GM21723 (cell line): ENCODE measurements around the gene DBR1.
"Not testable (repeated sequence)": the region's sequence is repeated elsewhere in the genome, so short reads cannot be mapped to it uniquely, and the experiment has no call there.

Source experiments
- ATAC-seq: cut with Tn5 transposase; IDR thresholded peaks from one replicate; pipeline ENCODE4 v1.9.1; 2021; ENCODE audit warnings: mild to moderate bottlenecking, moderate library complexity; ENCODE audit not compliant: unreplicated experiment

Gene DBR1

DNA sequence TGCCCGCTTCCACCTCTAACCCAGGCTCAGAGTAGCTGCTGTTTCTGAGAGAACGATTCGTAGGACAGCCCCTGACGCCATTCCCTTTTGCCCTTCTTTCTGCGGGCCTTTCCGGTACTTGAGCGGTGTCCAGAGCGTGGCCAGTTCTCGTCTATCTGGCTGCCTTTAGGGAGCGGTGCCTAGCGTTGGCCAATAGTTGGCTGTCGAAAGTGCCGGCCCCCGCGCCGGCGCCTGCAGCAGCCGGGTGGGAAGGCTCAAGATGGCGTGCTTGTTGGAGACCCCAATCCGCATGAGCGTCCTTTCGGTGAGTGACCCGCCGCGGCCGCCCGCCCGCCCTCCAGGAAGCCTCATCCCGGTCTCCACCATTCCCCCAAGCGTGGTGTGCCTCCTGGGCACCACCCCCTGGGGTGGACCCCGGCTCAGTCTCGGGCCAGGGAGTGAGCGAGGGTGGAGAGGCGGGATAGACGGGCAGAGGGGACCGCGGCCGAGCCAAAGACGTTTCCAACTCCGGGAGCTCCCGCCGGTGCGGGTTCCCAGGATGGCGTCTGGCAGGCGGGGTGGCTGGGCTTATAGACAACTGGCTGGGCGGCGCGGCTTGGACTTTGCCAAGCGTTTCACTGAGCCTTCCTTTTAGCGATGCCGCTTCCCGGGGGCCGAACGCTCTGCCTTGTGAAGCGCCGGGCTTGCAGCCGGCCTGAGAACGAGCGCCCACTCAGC is 12.7 kb upstream of the DBR1 start, which contains the start of gene ARMC8:
TSS of gene ARMC8 (plus strand) at position 6 of the 717 bp plus-strand sequence. CDS start at position 260, 254 bp downstream.
- peak; percentile 62 for ATAC-seq

- peak; percentile 90 for ATAC-seq
Measured at GRCh38 chr3:138186803-138187295, 12.1 kb upstream of the DBR1 start.

DNA sequence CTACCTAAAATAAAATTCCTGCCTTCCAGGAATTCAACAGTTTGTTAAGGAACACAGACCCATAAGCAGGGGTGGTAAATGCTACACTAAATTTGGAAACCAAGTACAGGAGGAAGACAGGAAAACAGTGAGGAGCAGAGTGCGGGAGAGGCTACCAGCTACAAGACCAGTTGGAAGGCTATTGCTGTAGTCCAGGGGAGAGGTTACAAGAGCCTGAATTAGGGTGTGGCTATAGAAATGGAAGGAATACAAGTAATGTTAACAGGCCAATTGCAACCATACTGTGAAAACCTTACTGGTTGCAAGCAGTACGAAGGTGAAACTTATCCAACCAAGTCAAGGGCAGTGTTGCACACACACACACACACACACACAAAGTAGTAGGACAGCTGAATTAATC is 11.5 kb upstream of the DBR1 start:
- no peak for ATAC-seq

DNA sequence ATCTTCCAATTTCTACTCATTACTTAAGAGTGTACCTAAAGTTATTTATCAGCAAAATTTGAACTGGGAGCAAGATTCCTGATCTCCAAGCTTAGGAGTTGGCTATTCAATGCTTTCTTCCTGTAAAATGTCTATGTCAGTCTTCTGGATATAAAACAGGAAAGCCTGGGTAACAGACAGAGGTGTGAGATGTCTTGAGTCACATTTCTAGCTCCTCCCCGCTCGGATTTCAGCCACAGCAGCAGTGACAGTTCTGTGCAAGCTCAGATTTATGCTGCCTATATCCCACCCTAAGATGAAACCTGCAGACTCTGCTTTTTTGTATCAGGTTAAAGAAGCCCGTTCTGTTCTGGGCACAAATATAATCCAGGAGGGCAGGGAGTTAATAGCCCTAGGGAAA is 10.3 kb upstream of the DBR1 start:
- no peak for ATAC-seq

DNA sequence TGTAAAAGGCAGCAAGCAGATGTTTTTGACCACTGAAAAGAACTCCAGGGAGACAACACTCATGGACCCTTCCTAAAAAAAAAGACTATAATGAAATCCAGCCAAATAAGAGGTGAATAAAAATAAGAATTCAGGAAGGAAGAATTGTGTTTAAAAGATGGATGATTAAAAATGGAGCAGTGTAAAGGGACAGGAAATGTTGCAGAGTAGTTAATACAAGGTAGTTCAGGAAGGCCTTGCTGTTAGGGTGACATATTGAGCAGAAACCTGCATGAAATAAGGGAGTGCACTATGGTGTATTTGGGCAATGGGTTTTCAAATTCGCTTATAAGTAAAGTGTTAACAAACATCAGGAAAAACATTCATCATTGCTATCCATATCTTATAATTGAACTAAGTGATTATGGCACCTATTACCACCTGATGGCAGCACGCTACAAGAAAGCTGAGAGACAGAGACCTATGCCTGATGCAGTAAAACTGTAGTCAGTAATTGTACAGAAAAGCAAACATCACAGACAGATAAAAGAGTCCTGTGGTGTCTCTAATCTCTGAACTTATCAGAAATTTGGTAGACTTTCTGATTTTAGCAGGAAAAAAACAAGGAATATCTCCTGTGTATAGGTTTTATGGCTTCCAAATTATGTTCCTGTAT is 5.8 kb upstream of the DBR1 start:
- ATAC-seq = peak; percentile 85

DNA sequence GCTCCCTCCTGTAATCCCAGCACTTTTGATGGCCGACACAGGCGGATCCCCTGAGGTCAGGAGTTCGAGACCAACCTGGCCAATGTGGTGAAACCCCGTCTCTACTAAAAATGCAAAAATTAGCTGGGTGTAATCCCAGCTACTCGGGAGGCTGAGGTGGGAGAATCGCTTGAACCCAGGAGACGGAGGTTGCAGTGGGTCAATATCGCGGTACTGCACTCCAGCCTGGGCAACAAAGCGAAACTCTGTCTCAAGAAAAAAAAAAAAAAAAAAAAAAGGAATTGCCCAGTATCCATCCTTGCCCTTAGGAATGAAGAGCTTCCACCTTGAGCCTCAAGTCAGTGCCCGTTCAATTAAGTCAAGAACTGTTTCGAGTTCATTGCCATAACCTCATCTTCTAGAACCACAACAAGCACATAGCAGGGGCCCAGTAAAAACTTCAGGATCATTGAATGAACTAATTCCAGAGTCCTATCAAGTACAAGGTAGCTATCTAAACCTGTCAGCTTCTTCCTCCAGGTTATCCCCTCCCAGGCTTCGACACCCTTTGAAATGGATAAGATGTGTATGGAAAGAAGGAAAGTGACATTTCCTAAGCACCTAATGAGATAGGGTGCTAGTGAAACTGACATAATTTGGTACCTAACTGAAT is 826 bp downstream of the DBR1 start:
- no peak for ATAC-seq

DNA sequence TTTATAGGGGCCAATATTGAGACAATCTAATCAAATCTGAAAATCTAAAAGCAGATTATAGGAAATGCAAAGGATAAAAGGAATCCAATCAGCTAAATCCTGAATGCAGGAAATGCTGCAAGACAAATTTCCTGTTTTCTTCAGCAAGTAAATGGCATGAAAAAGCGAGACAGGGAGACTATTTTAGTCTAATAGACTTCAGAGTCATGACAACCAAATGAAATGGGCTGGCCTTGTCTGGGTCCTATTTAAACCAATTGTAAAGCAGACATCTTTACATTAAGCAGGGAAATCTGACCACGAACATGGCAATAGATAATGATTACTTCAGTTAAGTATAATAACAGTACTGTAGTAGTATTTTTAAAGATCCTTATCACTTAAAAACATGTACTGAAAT is 2.1 kb downstream of the DBR1 start:
- no peak for ATAC-seq

DNA sequence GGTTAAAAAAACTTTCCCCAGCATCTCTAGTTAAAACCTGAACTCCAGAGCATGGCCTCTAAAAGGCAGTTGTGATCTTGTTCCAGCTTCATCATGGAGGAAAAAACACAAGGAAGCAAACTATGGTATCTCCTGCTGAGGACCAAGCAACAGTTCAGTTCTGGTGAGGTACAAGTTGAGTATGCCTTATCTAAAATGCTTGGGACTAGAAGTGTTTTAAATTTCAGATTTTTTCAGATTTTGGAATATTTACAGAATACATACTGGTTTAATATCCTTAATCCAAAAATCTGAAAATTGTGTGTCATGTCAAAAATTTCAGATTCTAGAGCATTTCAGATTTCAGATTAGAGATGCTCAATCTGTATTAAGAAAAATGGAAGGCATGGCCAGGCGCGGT is 9.7 kb downstream of the DBR1 start:
- ATAC-seq = no peak

DNA sequence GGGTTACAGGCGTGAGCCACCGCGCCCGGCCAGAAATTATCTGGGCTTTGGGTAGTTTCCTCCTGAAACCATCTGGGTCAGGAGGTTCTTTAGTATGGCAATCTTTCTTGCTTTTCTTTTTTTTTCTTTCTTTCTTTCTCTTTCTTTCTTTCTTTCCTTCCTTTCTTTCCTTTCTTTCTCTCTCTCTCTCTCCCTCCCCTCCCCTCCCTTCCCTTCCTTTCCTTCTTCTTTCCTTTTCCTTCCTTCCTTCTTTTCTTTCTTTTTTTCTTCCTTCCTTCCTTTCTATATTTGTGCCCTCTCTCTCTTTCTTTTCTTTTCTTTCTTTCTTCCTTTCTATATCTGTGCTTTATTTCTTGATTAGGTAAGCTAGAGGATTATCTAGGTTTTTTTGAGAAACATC is 17.0 kb downstream of the DBR1 start:
- no peak for ATAC-seq

DNA sequence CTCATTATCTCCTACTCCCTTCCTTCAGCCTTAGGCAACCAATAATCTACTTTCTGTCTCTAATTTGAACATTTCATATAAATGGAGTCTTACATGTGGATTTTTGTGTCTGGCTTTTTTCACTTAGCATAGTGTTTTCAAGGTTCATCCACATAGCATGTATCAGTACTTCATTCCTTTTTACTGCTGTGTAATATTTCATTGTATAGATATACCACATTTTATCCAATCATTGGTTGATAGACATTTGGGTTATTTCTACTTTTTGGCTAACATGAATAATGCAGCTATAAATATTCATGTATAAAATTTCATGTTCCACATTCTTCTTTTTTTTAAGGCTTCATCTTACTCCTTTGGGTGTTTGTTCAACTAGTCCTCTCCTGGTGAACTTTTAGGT is 20.2 kb downstream of the DBR1 start:
- ATAC-seq = no peak

DNA sequence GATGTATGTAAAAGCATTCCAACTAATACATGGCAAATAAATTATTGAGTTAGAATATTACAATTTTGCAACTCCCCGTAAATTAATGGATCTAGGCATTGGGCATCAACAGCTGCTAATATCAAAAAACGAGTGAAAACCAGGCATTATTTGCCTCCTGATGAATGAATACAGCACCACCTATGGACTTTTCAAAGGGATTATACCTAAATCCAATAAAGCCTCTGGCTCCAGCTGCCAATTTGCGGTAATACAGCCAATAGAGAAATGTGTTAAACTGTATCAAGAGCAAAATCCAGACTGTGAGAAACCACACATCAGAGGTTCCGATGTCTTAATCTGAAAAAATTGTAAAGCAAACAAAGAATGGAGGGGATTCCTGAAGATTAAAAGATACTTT is 26.2 kb downstream of the DBR1 start:
- ATAC-seq = no peak

DNA sequence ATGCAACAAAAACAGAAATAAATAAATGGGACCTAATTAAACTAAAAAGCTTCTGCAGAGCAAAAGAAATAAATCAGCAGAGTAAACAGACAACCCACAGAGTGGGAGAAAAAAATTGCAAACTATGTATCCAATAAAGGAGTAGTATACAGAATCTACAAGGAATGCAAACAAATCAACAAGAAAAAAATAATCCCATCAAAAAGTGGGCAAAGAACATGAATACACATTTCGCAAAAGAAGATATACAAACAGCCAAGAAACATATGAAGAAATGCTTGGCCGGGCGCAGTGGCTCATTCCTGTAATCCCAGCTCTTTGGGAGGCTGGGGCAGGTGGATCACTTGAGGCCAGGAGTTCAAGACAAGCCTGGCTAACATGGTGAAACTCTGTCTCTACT is 32.5 kb downstream of the DBR1 start:
- not testable (repeated sequence) for ATAC-seq

- no peak for ATAC-seq
Measured at GRCh38 chr3:138140940-138141339, 33.8 kb downstream of the DBR1 start.

GRCh38 chr3:138139691-138140090 is 35.0 kb downstream of the DBR1 start:
- no peak for ATAC-seq

DNA sequence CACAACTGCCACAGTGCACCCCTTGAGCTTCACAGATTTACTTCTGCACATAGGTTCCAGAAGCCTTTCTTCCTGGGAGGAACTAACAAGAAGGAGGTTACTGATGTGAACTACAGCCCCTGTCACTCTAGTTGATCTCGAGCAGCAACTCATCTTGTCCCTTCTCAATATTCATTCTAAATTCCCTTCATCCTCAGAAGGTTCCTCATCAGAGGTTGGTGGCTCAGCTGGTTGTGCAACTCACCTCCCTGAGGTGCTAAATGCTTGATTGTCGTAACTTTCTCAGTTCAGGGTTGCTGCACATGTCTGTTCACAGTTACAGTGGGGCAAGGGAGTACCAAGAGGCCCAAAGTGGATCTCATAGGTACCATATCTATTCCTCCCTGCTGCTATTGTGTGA is 36.9 kb downstream of the DBR1 start:
- no peak for ATAC-seq

- ATAC-seq = no peak
Measured at GRCh38 chr3:138136201-138136600, 38.5 kb downstream of the DBR1 start.

DNA sequence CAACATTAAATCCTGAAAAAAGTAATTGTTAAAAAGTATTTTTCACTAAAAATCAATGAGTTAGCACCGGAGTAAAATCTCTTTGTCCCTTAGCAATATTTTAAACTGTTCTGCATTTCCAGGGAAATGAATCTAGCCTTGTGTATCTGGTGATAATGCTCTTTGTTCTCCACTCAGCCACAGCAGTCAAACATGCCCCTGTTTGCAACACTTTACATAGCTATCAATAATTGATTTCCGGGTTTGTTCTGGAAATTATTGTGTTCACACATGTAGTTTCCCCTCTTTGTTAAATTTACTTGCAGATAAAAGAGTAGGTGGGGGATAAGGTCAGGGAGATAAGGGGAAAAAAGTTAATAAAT is 38.9 kb downstream of the DBR1 start:
- ATAC-seq = no peak

- ATAC-seq = no peak
Measured at GRCh38 chr3:138135146-138135832, 39.4 kb downstream of the DBR1 start.

- no peak for ATAC-seq
Measured at GRCh38 chr3:138132239-138132638, 42.5 kb downstream of the DBR1 start, which contains the start of gene A4GNT. Gene A4GNT (minus strand): TSS chr3:138132390. CDS start chr3:138131256, 1,134 bp downstream.

DNA sequence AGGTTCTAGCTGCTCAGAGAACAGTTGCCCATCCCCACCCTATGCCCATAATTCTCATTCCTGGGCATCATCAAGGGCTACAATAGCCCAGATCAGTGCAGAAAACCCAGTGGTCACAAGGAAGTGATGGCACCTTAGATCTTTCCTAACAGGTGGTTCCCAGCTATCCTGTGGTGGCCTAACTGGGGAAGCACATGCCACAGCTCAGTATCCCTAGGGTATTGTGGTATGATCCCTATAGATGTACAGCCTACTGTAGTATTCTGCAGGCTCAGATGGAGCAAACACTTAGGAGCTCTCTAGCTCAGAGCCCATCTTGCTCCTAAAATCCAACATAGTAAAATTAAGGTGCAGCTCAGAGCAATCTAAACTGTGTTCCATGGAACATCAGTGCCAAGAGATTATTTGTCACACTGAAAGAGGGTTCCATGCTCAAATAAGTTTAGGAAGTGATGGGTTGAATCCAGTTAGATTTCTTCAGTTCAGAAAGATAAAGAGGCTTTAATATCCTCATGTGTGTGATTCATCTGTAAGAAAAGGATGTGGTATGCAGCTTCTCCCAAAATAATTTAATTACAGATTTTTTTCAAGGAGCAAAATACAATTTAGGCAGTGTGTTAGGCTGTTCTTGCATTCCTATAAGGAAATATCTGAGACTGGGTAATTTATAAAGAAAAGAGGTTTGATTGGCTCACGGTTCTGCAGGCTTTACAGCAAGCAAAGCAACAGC is 46.9 kb downstream of the DBR1 start:
- no peak for ATAC-seq
